Endodermal cell (in vitro differentiated cells): ENCODE results near the gene CCL21. TPM values are rescaled to one million over a fixed set of nuclear protein-coding genes. Genes with fewer than 3 reads are reported as not detected.
"Not testable (repeated sequence)": the region's sequence is repeated elsewhere in the genome, so short reads cannot be mapped to it uniquely, and the experiment has no call there.

Experiments used
- DNase-seq: peaks from one replicate; pipeline ENCODE4 v3.0.0-alpha.2; 2017
- H3K27ac ChIP-seq: 2 replicates; pipeline ENCODE4 v1.5.1; 2013; ENCODE audit warnings: mild to moderate bottlenecking, low read depth, low read length, moderate library complexity
- H3K27me3 ChIP-seq: 2 replicates; pipeline ENCODE4 v1.6.1; 2013; ENCODE audit warnings: mild to moderate bottlenecking, low read length, moderate library complexity; ENCODE audit not compliant: insufficient read depth, control insufficient read depth, poor library complexity, severe bottlenecking
- H3K36me3 ChIP-seq: 2 replicates; pipeline ENCODE4 v1.7.0; 2013; ENCODE audit warnings: mild to moderate bottlenecking, low read length, moderate library complexity; ENCODE audit not compliant: control insufficient read depth, insufficient read depth
- H3K4me1 ChIP-seq: one replicate; pipeline ENCODE4 v1.7.0; 2013; ENCODE audit warnings: low read length; ENCODE audit not compliant: control insufficient read depth, insufficient read depth
- H3K4me3 ChIP-seq: 2 replicates; pipeline ENCODE4 v1.5.1; 2013; ENCODE audit warnings: mild to moderate bottlenecking, low read length, moderate library complexity
- H3K9ac ChIP-seq: 2 replicates; pipeline ENCODE4 v1.6.1; 2013; ENCODE audit warnings: mild to moderate bottlenecking, low read length, moderate library complexity; ENCODE audit not compliant: poor library complexity, severe bottlenecking; ENCODE audit errors: extremely low read depth
- H3K9me3 ChIP-seq: 2 replicates; pipeline ENCODE4 v1.6.1; 2013; ENCODE audit warnings: mild to moderate bottlenecking, low read length, moderate library complexity; ENCODE audit not compliant: control insufficient read depth
- H3K27ac Mint-ChIP-seq: 2 replicates; pipeline ENCODE4 v1.8.0; 2020; ENCODE audit warnings: mixed read lengths
- H3K27me3 Mint-ChIP-seq: 2 replicates; pipeline ENCODE4 v1.8.0; 2021; ENCODE audit warnings: mild to moderate bottlenecking, mixed read lengths; ENCODE audit not compliant: insufficient read depth
- H3K36me3 Mint-ChIP-seq: 2 replicates; pipeline ENCODE4 v1.8.0; 2020; ENCODE audit warnings: low read depth, mixed read lengths
- H3K4me1 Mint-ChIP-seq: 2 replicates; pipeline ENCODE4 v1.8.0; 2020; ENCODE audit warnings: mixed read lengths
- H3K4me3 Mint-ChIP-seq: 2 replicates; pipeline ENCODE4 v1.8.0; 2020; ENCODE audit warnings: mild to moderate bottlenecking, moderate library complexity, mixed read lengths
- H3K9me3 Mint-ChIP-seq: 2 replicates; pipeline ENCODE4 v1.8.0; 2020; ENCODE audit warnings: mild to moderate bottlenecking, mixed read lengths
- WGBS, 2 experiments: methylation state at CpG; one replicate each; pipeline versions ENCODE4 v1.1.5 to v1.1.7; 2013; ENCODE audit warnings: missing lambda C conversion rate in 2 of 2, mixed read lengths in 1 of 2; ENCODE audit not compliant: insufficient coverage in 1 of 2, insufficient read length in 1 of 2; 5-methylcytosine and 5-hydroxymethylcytosine counted together
- long read RNA-seq, 4 experiments: library from polyadenylated mRNA in 2 of 4; library from RNA in 1 of 4; library from capped mRNA in 1 of 4; stranded (forward) in 3 of 4; unstranded in 1 of 4; transcript quantifications; one replicate each; pipeline ENCODE4 v2.0.0, GENCODE V29; 2020 to 2021; ENCODE audit warnings: inconsistent platforms in 1 of 4
- polyA plus RNA-seq, 2 experiments: library from polyadenylated mRNA; stranded (reverse); fragments of 50-300 nt; gene quantifications; one replicate each; pipeline ENCODE4 v1.2.3, GENCODE V29; 2013
- total RNA-seq, 2 donors: library from RNA; stranded (reverse); fragmentation: NEBNext Ultra II Directional in 1 of 2; extraction: Animal tissue kit (Norgen Biotek cat#: 25700) in 1 of 2; gene quantifications; 2 replicates in 1 of 2; 3 replicates in 1 of 2; pipeline ENCODE4 v1.2.1, GENCODE V29; 2021
- TF ChIP-seq, protein P1 (sequence below): fragments of 200-600 bp; sonication (generic); conservative IDR thresholded peaks from 2 replicates; pipeline ENCODE4 v1.5.0; 2021; ENCODE audit warnings: antibody characterized with exemption, mild to moderate bottlenecking

Gene CCL21, protein sequence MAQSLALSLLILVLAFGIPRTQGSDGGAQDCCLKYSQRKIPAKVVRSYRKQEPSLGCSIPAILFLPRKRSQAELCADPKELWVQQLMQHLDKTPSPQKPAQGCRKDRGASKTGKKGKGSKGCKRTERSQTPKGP
- not detected for total RNA-seq
- not detected for polyA plus RNA-seq (2013, experiment 1 of 2)
- not detected for polyA plus RNA-seq (2013, experiment 2 of 2)
- long read RNA-seq, experiment 1, result 0 reads
- long read RNA-seq, experiment 2, result 0 reads
- long read RNA-seq, experiment 3, result 0 reads
- long read RNA-seq, experiment 4, result 0 reads

- H3K27ac ChIP-seq, result no peak within 1 kb of the TSS
- no peaks in the 10 kb centered on the region for H3K9me3 Mint-ChIP-seq
- no peak within 1 kb of the TSS for H3K27ac Mint-ChIP-seq
- no peaks in the 10 kb centered on the region for H3K36me3 ChIP-seq
- H3K9me3 ChIP-seq, result no peaks in the 10 kb centered on the region
- H3K9ac ChIP-seq, result no peak within 1 kb of the TSS
- no peak within 1 kb of the TSS for H3K4me3 ChIP-seq
- H3K27me3 Mint-ChIP-seq, result peaks cover 21% of the 10 kb centered on the region
- TF ChIP-seq, protein P1, sequence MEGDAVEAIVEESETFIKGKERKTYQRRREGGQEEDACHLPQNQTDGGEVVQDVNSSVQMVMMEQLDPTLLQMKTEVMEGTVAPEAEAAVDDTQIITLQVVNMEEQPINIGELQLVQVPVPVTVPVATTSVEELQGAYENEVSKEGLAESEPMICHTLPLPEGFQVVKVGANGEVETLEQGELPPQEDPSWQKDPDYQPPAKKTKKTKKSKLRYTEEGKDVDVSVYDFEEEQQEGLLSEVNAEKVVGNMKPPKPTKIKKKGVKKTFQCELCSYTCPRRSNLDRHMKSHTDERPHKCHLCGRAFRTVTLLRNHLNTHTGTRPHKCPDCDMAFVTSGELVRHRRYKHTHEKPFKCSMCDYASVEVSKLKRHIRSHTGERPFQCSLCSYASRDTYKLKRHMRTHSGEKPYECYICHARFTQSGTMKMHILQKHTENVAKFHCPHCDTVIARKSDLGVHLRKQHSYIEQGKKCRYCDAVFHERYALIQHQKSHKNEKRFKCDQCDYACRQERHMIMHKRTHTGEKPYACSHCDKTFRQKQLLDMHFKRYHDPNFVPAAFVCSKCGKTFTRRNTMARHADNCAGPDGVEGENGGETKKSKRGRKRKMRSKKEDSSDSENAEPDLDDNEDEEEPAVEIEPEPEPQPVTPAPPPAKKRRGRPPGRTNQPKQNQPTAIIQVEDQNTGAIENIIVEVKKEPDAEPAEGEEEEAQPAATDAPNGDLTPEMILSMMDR, result no peak
- 100% methylated on average over 1 of the region's 2 CpGs; no CpG with 5 or more reads in 1 of the 2 experiments for WGBS, 2 experiments
- H3K36me3 Mint-ChIP-seq, result no peaks in the 10 kb centered on the region
- H3K4me1 Mint-ChIP-seq, result peaks cover 7% of the 10 kb centered on the region
- no peaks in the 10 kb centered on the region for H3K4me1 ChIP-seq
- no peak within 1 kb of the TSS for H3K4me3 Mint-ChIP-seq
- DNase-seq, result no peak
- peaks cover 17% of the 10 kb centered on the region for H3K27me3 ChIP-seq
These were observed at the start of gene CCL21 for GRCh38 chr9:34710023-34710422. Gene CCL21, minus strand, starts transcription at chr9:34710136. Its CDS starts 70 bp downstream, at chr9:34710066.

DNA sequence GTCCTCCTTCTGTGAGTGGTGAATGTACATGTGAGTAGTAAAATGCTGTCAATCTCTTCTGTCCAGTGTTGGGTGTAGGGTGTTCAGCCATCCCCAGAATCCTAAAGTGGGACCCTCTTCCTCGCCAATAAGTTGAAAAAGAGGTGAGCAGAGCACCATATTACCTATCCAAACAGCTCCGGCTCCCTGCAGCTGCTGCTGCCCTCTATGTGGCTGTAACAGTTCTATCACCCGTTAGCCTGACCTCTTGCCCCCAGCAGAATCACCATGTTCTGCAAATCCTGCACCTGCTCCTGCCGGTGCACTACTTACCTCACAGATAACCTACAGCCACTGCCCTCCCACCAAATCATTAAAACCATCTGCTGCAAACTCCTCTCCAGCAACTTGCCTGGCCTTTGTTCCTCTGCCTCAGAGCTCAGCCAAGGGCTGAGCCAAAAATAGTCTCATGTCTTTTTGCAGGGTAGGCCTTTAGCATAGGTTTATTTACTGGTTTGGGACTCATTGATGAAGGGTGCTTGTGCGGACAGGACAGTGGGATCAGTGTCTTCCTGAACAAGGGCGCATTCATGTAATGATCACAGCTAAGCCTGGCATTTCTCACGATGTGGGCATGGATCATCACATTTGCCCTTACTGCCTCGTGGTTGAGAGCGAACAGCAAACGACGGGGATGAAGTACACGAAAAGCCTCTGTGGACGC lies 49.6 kb upstream of the CCL21 start:
- Mint-ChIP-seq H3K36me3 (no peaks in the 10 kb centered on the region), H3K9me3 (peaks cover 2% of the 10 kb centered on the region), H3K4me3 (no peak overlapping the region), H3K4me1 (no peaks in the 10 kb centered on the region), H3K27ac (no peak overlapping the region), H3K27me3 (peaks cover 36% of the 10 kb centered on the region)
- Histone ChIP-seq H3K36me3 (no peaks in the 10 kb centered on the region), H3K27ac (no peak overlapping the region), H3K4me1 (no peaks in the 10 kb centered on the region), H3K4me3 (no peak overlapping the region), H3K9ac (no peak overlapping the region), H3K27me3 (peaks cover 26% of the 10 kb centered on the region), H3K9me3 (no peaks in the 10 kb centered on the region)
- peak; percentile 33 for DNase-seq
- 89 to 90% methylated on average over 11 to 13 of the region's 13 CpGs for WGBS, 2 experiments
- TF ChIP-seq, protein P1, result no peak

DNA sequence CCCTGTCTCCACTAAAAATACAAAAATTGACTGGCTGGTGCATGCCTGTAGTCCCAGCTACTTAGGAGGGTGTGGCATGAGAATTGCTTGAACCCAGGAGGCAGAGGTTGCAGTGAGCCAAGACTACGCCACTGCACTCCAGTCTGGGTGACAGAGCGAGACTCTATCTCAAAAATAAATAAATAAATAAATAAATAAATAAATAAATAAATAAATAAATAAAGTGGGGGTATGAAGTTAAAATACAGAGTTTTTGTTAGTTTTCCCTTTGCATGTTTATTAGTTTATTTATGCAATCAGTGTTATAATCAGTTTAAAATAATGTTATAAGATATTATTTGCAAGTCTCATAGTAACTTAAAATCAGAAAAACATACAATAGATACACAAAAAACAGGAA lies 40.4 kb upstream of the CCL21 start:
- not testable (repeated sequence) for H3K27ac Mint-ChIP-seq, H3K4me3 ChIP-seq, H3K9me3 Mint-ChIP-seq, H3K9me3 ChIP-seq, H3K27ac ChIP-seq, H3K4me3 Mint-ChIP-seq, H3K4me1 Mint-ChIP-seq, H3K9ac ChIP-seq, H3K36me3 ChIP-seq, H3K4me1 ChIP-seq, H3K36me3 Mint-ChIP-seq, DNase-seq
- no CpG with 5 or more reads among the region's 2 CpGs for WGBS, 2 experiments
- peaks cover 34% of the 10 kb centered on the region for H3K27me3 ChIP-seq
- H3K27me3 Mint-ChIP-seq, result peaks cover 48% of the 10 kb centered on the region
